ENCODE measurements around the gene XIRP1.

- TF ChIP-seq CTCF (IDR thresholded peaks at IDR 0.05) = no peak
- TF ChIP-seq POLR2AphosphoS5 (IDR thresholded peaks at IDR 0.05; ENCODE audit: low read depth, low read length) = no peak
- TF ChIP-seq SIN3A (IDR thresholded peaks at IDR 0.05; ENCODE audit: borderline replicate concordance, insufficient read depth, low read depth, low read length) = no peak
- no peak for TF ChIP-seq TCF7L2 (IDR thresholded peaks at IDR 0.05; ENCODE audit: low read depth, low read length)
Measured at GRCh38 chr3:39147711-39148434, 44.5 kb downstream of the XIRP1 start.

All from Panc1 (cell line).